Aorta (tissue), 5 donors: Measurements from ENCODE around the gene SLC49A4. TPM values are rescaled to one million over a fixed set of nuclear protein-coding genes. Genes with fewer than 3 reads are reported as not detected.
"Not testable (repeated sequence)": the region's sequence is repeated elsewhere in the genome, so short reads cannot be mapped to it uniquely, and the experiment has no call there.

ENCODE experiments used
- ATAC-seq: fragments of 200-7000 bp; cut with Tn5 transposase; one replicate; pipeline ENCODE4 v1.9.1; 2022; ENCODE audit warnings: moderate library complexity; ENCODE audit not compliant: low FRiP score
- DNase-seq, 2 donors: peaks; one replicate each; pipeline ENCODE4 v3.0.0-alpha.2; 2020
- H3K27ac ChIP-seq, 2 donors: one replicate each; pipeline ENCODE4 v1.5.1; 2013; ENCODE audit warnings: low read length in 2 of 2, mild to moderate bottlenecking in 2 of 2, moderate library complexity in 2 of 2, control low read depth in 1 of 2, inconsistent platforms in 1 of 2, low read depth in 1 of 2
- H3K27me3 ChIP-seq, 2 donors: one replicate each; pipeline ENCODE4 v1.6.1; 2013; ENCODE audit warnings: control low read depth in 1 of 2, low read length in 1 of 2, mild to moderate bottlenecking in 1 of 2, moderate library complexity in 1 of 2; ENCODE audit not compliant: insufficient read depth in 2 of 2, control insufficient read depth in 1 of 2
- H3K36me3 ChIP-seq, 2 donors: one replicate each; pipeline ENCODE4 v1.6.1; 2013; ENCODE audit warnings: control low read depth in 1 of 2, low read length in 1 of 2, mild to moderate bottlenecking in 1 of 2; ENCODE audit not compliant: insufficient read depth in 2 of 2, control insufficient read depth in 1 of 2
- H3K4me1 ChIP-seq, 2 donors: one replicate each; pipeline ENCODE4 v1.6.1; 2013; ENCODE audit warnings: low read length in 2 of 2, control low read depth in 1 of 2, mild to moderate bottlenecking in 1 of 2, moderate library complexity in 1 of 2; ENCODE audit not compliant: insufficient read depth in 2 of 2, control insufficient read depth in 1 of 2
- H3K4me3 ChIP-seq, 2 donors: one replicate each; pipeline ENCODE4 v1.5.1; 2013; ENCODE audit warnings: low read length in 2 of 2, control low read depth in 1 of 2, mild to moderate bottlenecking in 1 of 2
- H3K9me3 ChIP-seq: one replicate; pipeline ENCODE4 v1.6.1; 2013; ENCODE audit warnings: mild to moderate bottlenecking, low read length; ENCODE audit not compliant: control insufficient read depth
- WGBS, 2 donors: extraction: QIAGEN DNeasy Blood & Tissue Kit; methylation state at CpG; one replicate each; pipeline ENCODE4 v1.1.7; 2013; 5-methylcytosine and 5-hydroxymethylcytosine counted together
- intact Hi-C, 2 donors: fragments of 100-400 bp; cut with DNase I; formaldehyde crosslinking; loops; one replicate each; pipeline versions ENCODE4 v1.14.2 to v1.15.0; 2022
- long read RNA-seq, 2 donors: library from polyadenylated mRNA; unstranded; transcript quantifications; one replicate each; pipeline ENCODE4 v2.0.0, GENCODE V29; 2020 to 2021
- polyA plus RNA-seq, 2 donors: library from polyadenylated mRNA; stranded (reverse); fragments of 200-250 nt; gene quantifications; one replicate each; pipeline ENCODE4 v1.2.3, GENCODE V29; 2013
- total RNA-seq, 2 donors: library from RNA; stranded (reverse); fragmentation: NEBNext Ultra II Directional; extraction: Animal tissue kit (Norgen Biotek cat#: 25700); gene quantifications; one replicate each; pipeline ENCODE4 v1.2.1, GENCODE V29; 2021
- donor health status: healthy with polysubstance abuse.
- donor health status: Bipolar disorder and iron deficiency.
- donor health status: DM: no; HTN: no; CAD: no.
- donor health status: DM: no; HTN: no; CAD: no.
- donor health status: DM: yes; HTN: yes; CAD: no.

The SLC49A4 gene
- total RNA-seq, result 10 to 100 TPM; 10.3 to 13.4 TPM
- polyA plus RNA-seq, result 1 to 10 TPM; 3.1 to 6.8 TPM
- long read RNA-seq, donor 1, partial matches to known transcripts, result 2 of 10 reads
- long read RNA-seq, donor 1, other reads (novel, unspliced or antisense), result 7 of 10 reads
- long read RNA-seq, donor 2, partial matches to known transcripts, result 1 of 5 reads
- long read RNA-seq, donor 2, other reads (novel, unspliced or antisense), result 2 of 5 reads

GRCh38 chr3:122794779-122795673 is at the start of gene SLC49A4:
SLC49A4 (plus strand) TSS chr3:122795069; CDS start chr3:122795193, 124 bp downstream.
- ATAC-seq, result peak; percentile 93
- Histone ChIP-seq H3K27ac (peak within 1 kb of the TSS; percentile 81 to 94), H3K4me1 (no peaks in the 10 kb centered on the region), H3K4me3 (peak within 1 kb of the TSS; percentile 85), H3K36me3 (no peaks in the 10 kb centered on the region), H3K9me3 (no peaks in the 10 kb centered on the region), H3K27me3 (peaks cover 0 to 1% of the 10 kb centered on the region in 2 donors)
- intact Hi-C loops, result no loop called here
- WGBS, 2 donors, result 0 to 1% methylated on average over 80 to 84 of the region's 84 CpGs
- DNase-seq, result peak; percentile 84 to 91

- WGBS, 2 donors, result 90 to 93% methylated on average over 4 of the region's 4 CpGs
- no peak for DNase-seq
- Histone ChIP-seq H3K9me3 (no peaks in the 10 kb centered on the region), H3K27me3 (no peaks in the 10 kb centered on the region), H3K36me3 (peaks cover 2 to 5% of the 10 kb centered on the region in 2 donors), H3K4me3 (no peak overlapping the region), H3K27ac (no peak overlapping the region), H3K4me1 (no peaks in the 10 kb centered on the region)
- intact Hi-C loops, result no loop called here
- no peak for ATAC-seq
Measured at GRCh38 chr3:122745369-122746021, 49.4 kb upstream of the SLC49A4 start.

GRCh38 chr3:122747295-122747694 is 47.6 kb upstream of the SLC49A4 start:
- H3K27ac ChIP-seq, H3K4me3 ChIP-seq, H3K9me3 ChIP-seq, ATAC-seq, intact Hi-C loops, H3K4me1 ChIP-seq, H3K36me3 ChIP-seq, H3K27me3 ChIP-seq, DNase-seq: not testable (repeated sequence)
- WGBS, 2 donors, result 60 to 97% methylated on average over 2 to 33 of the region's 35 CpGs

GRCh38 chr3:122748347-122748746 is 46.5 kb upstream of the SLC49A4 start:
- Histone ChIP-seq H3K9me3 (no peaks in the 10 kb centered on the region), H3K27ac (no peak overlapping the region), H3K36me3 (peaks cover 6 to 10% of the 10 kb centered on the region in 2 donors), H3K27me3 (no peaks in the 10 kb centered on the region), H3K4me3 (no peak overlapping the region), H3K4me1 (no peaks in the 10 kb centered on the region)
- WGBS, 2 donors, result 97 to 100% methylated on average over 1 of the region's 1 CpG
- intact Hi-C loops, result no loop called here
- no peak for DNase-seq
- ATAC-seq, result no peak

GRCh38 chr3:122754929-122755328 is 39.9 kb upstream of the SLC49A4 start:
- Histone ChIP-seq H3K4me1 (no peaks in the 10 kb centered on the region), H3K27me3 (no peaks in the 10 kb centered on the region), H3K27ac (no peak overlapping the region), H3K36me3 (peaks cover 10 to 11% of the 10 kb centered on the region in 2 donors), H3K9me3 (no peaks in the 10 kb centered on the region), H3K4me3 (no peak overlapping the region)
- intact Hi-C loops, result no loop called here
- 84 to 87% methylated on average over 5 of the region's 5 CpGs for WGBS, 2 donors
- DNase-seq (no peak), ATAC-seq (no peak)

- 94 to 95% methylated on average over 2 of the region's 2 CpGs for WGBS, 2 donors
- ATAC-seq, result no peak
- peaks cover 10 to 11% of the 10 kb centered on the region in 2 donors for H3K36me3 ChIP-seq
- no peak overlapping the region for H3K27ac ChIP-seq
- H3K9me3 ChIP-seq, result no peaks in the 10 kb centered on the region
- H3K4me3 ChIP-seq, result no peak overlapping the region
- intact Hi-C loops, result no loop called here
- no peaks in the 10 kb centered on the region for H3K27me3 ChIP-seq
- no peaks in the 10 kb centered on the region for H3K4me1 ChIP-seq
- no peak for DNase-seq
Measured at GRCh38 chr3:122755491-122755890, 39.4 kb upstream of the SLC49A4 start.

GRCh38 chr3:122758877-122759560 is 35.9 kb upstream of the SLC49A4 start:
- Histone ChIP-seq H3K9me3 (no peaks in the 10 kb centered on the region), H3K4me3 (no peak overlapping the region), H3K27ac (no peak overlapping the region), H3K36me3 (peaks cover 0 to 5% of the 10 kb centered on the region in 2 donors), H3K27me3 (no peaks in the 10 kb centered on the region), H3K4me1 (no peaks in the 10 kb centered on the region)
- DNase-seq (no peak), ATAC-seq (no peak)
- 84 to 85% methylated on average over 3 of the region's 3 CpGs for WGBS, 2 donors
- intact Hi-C loops, result no loop called here

- Histone ChIP-seq H3K4me1 (no peaks in the 10 kb centered on the region), H3K9me3 (no peaks in the 10 kb centered on the region), H3K4me3 (no peak overlapping the region), H3K36me3 (no peaks in the 10 kb centered on the region), H3K27me3 (no peaks in the 10 kb centered on the region), H3K27ac (no peak overlapping the region)
- 64 to 67% methylated on average over 3 of the region's 3 CpGs for WGBS, 2 donors
- ATAC-seq (no peak), DNase-seq (no peak)
- intact Hi-C loops, result no loop called here
Measured at GRCh38 chr3:122760453-122761271, 34.2 kb upstream of the SLC49A4 start.
